ENCODE data around the gene FBP2.
"Not testable (repeated sequence)": the region's sequence is repeated elsewhere in the genome, so short reads cannot be mapped to it uniquely, and the experiment has no call there.

Gene FBP2

DNA sequence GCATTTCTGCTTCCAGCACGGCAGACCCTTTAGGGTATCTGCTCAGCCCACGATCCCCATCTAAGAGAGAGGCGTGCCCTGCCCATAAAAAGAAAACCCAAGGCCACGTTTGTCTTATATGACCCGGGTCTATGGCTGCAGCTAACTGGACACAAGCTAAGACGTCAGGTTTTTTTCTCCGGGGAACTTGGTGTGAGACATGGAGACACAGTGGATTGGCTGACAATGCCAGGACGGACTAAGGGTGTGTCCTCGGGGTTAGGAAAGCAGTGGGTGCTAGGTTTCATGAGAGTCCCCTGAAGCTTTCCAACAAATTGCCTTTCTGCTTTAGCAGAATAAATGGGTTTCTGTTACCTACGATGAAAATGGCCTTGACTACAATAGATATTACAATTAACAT is 7.1 kb upstream of the FBP2 start:
- H3K79me2 ChIP-seq (ENCODE audit: insufficient read depth, low read length) = no peaks in the 10 kb centered on the region
- H3K27ac ChIP-seq (ENCODE audit: low read depth, low read length) = no peak overlapping the region
- no peak overlapping the region for H3K4me3 ChIP-seq (ENCODE audit: insufficient read depth, low read length, poor library complexity, severe bottlenecking)
- no peaks in the 10 kb centered on the region for H3F3A ChIP-seq (ENCODE audit: insufficient read depth)
- H3K9me2 ChIP-seq (replicated peaks; ENCODE audit: insufficient read depth, low read length) = no peaks in the 10 kb centered on the region
- TF ChIP-seq, protein P1, sequence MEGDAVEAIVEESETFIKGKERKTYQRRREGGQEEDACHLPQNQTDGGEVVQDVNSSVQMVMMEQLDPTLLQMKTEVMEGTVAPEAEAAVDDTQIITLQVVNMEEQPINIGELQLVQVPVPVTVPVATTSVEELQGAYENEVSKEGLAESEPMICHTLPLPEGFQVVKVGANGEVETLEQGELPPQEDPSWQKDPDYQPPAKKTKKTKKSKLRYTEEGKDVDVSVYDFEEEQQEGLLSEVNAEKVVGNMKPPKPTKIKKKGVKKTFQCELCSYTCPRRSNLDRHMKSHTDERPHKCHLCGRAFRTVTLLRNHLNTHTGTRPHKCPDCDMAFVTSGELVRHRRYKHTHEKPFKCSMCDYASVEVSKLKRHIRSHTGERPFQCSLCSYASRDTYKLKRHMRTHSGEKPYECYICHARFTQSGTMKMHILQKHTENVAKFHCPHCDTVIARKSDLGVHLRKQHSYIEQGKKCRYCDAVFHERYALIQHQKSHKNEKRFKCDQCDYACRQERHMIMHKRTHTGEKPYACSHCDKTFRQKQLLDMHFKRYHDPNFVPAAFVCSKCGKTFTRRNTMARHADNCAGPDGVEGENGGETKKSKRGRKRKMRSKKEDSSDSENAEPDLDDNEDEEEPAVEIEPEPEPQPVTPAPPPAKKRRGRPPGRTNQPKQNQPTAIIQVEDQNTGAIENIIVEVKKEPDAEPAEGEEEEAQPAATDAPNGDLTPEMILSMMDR (IDR thresholded peaks at IDR 0.05; ENCODE audit: insufficient read depth, low read length, poor library complexity, severe bottlenecking) = no peak
- no peak for TF ChIP-seq EZH2phosphoT487 (conservative IDR thresholded peaks at IDR 0.05; ENCODE audit: low read length)
- H2AFZ ChIP-seq (ENCODE audit: low read depth, low read length, severe bottlenecking) = no peak overlapping the region
- H3K27me3 ChIP-seq (ENCODE audit: low read length) = no peaks in the 10 kb centered on the region
- H4K20me1 ChIP-seq (ENCODE audit: low read depth, low read length) = no peaks in the 10 kb centered on the region
- H3K9ac ChIP-seq (ENCODE audit: low read length) = no peak overlapping the region
- no peaks in the 10 kb centered on the region for H3K36me3 ChIP-seq (ENCODE audit: low read length)
- H3K4me2 ChIP-seq (ENCODE audit: low read depth, low read length, poor library complexity, severe bottlenecking) = no peak overlapping the region
- no peaks in the 10 kb centered on the region for H3K9me3 ChIP-seq (ENCODE audit: insufficient read depth, low read length)

DNA sequence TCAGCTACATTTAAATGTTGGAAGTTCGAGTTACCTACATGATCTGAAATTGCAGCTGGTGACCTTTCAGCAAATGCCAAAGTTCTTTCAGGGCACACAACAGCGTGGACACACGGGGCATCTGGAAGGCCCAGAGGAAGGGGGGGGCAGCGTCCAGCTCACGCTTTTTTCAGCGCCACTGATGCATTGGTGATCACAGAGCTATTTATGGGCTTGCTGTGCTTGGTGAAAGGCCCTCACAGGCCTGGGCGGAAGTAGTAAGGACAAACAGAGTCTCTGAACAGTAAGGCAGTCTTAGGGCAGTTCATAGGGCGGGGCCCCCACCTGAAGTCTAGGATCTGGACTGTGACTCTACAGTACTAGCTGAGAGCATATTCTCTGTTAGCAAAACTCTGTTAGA is 6.6 kb upstream of the FBP2 start:
- no peak overlapping the region for H3K9ac ChIP-seq (ENCODE audit: low read length)
- H2AFZ ChIP-seq (ENCODE audit: low read depth, low read length, severe bottlenecking) = no peak overlapping the region
- H3K79me2 ChIP-seq (ENCODE audit: insufficient read depth, low read length) = no peaks in the 10 kb centered on the region
- H3K4me3 ChIP-seq (ENCODE audit: insufficient read depth, low read length, poor library complexity, severe bottlenecking) = no peak overlapping the region
- no peak for TF ChIP-seq EZH2phosphoT487 (conservative IDR thresholded peaks at IDR 0.05; ENCODE audit: low read length)
- TF ChIP-seq, protein P1 (IDR thresholded peaks at IDR 0.05; ENCODE audit: insufficient read depth, low read length, poor library complexity, severe bottlenecking) = no peak
- H3K27ac ChIP-seq (ENCODE audit: low read depth, low read length) = no peak overlapping the region
- H3K4me2 ChIP-seq (ENCODE audit: low read depth, low read length, poor library complexity, severe bottlenecking) = no peak overlapping the region
- no peaks in the 10 kb centered on the region for H3K36me3 ChIP-seq (ENCODE audit: low read length)
- no peaks in the 10 kb centered on the region for H3K27me3 ChIP-seq (ENCODE audit: low read length)
- H3F3A ChIP-seq (ENCODE audit: insufficient read depth) = no peaks in the 10 kb centered on the region
- H3K9me2 ChIP-seq (replicated peaks; ENCODE audit: insufficient read depth, low read length) = no peaks in the 10 kb centered on the region
- no peaks in the 10 kb centered on the region for H4K20me1 ChIP-seq (ENCODE audit: low read depth, low read length)
- no peaks in the 10 kb centered on the region for H3K9me3 ChIP-seq (ENCODE audit: insufficient read depth, low read length)

DNA sequence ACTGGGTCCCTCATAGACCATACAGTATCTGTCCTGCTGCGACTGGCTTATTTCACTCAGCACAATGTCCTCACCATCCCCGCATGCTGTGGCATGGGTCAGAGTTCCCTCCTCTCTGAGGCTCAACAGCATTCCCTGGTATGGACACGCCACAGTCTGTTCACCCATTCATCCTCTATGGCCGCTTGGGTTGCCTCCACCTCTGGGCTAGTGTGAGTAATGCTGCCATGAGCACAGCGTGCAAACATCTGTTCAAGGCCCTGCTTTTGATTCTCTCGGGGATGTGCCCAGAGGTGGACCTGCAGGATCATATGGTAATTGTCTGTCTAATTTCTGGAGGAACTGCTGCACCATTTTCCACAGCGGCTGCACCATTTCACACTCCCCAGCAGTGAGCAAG is 5.5 kb upstream of the FBP2 start:
- H3K36me3 ChIP-seq (ENCODE audit: low read length) = no peaks in the 10 kb centered on the region
- TF ChIP-seq, protein P1 (IDR thresholded peaks at IDR 0.05; ENCODE audit: insufficient read depth, low read length, poor library complexity, severe bottlenecking) = no peak
- TF ChIP-seq EZH2phosphoT487 (conservative IDR thresholded peaks at IDR 0.05; ENCODE audit: low read length) = no peak
- H3K79me2 ChIP-seq (ENCODE audit: insufficient read depth, low read length) = no peaks in the 10 kb centered on the region
- H3F3A ChIP-seq (ENCODE audit: insufficient read depth) = no peaks in the 10 kb centered on the region
- H2AFZ ChIP-seq (ENCODE audit: low read depth, low read length, severe bottlenecking) = no peak overlapping the region
- H3K9me3 ChIP-seq (ENCODE audit: insufficient read depth, low read length) = no peaks in the 10 kb centered on the region
- no peak overlapping the region for H3K4me3 ChIP-seq (ENCODE audit: insufficient read depth, low read length, poor library complexity, severe bottlenecking)
- no peak overlapping the region for H3K27ac ChIP-seq (ENCODE audit: low read depth, low read length)
- no peak overlapping the region for H3K4me2 ChIP-seq (ENCODE audit: low read depth, low read length, poor library complexity, severe bottlenecking)
- H3K9me2 ChIP-seq (replicated peaks; ENCODE audit: insufficient read depth, low read length) = no peaks in the 10 kb centered on the region
- no peaks in the 10 kb centered on the region for H3K27me3 ChIP-seq (ENCODE audit: low read length)
- H3K9ac ChIP-seq (ENCODE audit: low read length) = no peak overlapping the region
- H4K20me1 ChIP-seq (ENCODE audit: low read depth, low read length) = no peaks in the 10 kb centered on the region

DNA sequence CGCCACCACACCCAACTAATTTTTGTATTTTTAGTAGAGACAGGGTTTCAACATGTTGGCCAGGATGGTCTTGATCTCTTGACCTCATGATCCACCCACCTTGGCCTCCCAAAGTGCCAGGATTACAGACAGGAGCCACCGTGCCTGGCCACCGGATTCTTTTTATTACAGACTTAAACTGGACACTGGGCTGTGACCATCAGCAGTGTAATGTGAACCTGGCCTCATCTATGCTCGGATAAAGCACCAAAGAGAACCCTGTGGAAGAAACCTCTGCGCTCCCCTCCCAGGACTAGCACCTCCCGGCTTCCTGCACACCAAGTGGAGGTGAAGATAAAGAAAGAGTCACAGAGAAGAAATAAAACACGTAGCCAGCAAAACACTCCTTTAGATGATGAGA is 941 bp downstream of the FBP2 start:
- not testable (repeated sequence) for H3K27me3 ChIP-seq (ENCODE audit: low read length); H2AFZ ChIP-seq (ENCODE audit: low read depth, low read length, severe bottlenecking); H3K4me2 ChIP-seq (ENCODE audit: low read depth, low read length, poor library complexity, severe bottlenecking); H3K27ac ChIP-seq (ENCODE audit: low read depth, low read length); H3K79me2 ChIP-seq (ENCODE audit: insufficient read depth, low read length); H4K20me1 ChIP-seq (ENCODE audit: low read depth, low read length); H3F3A ChIP-seq (ENCODE audit: insufficient read depth); H3K9me3 ChIP-seq (ENCODE audit: insufficient read depth, low read length); H3K36me3 ChIP-seq (ENCODE audit: low read length); H3K9me2 ChIP-seq (replicated peaks; ENCODE audit: insufficient read depth, low read length); H3K4me3 ChIP-seq (ENCODE audit: insufficient read depth, low read length, poor library complexity, severe bottlenecking); H3K9ac ChIP-seq (ENCODE audit: low read length)

All from SU-DHL-6 (cell line).